ENCODE results near the gene EID3. TPM values are rescaled to one million over a fixed set of nuclear protein-coding genes. Genes with fewer than 3 reads are reported as not detected.

Gene EID3
- polyA plus RNA-seq, 2 of the 4 experiments (the other 2 are of a cell fraction): 6.8 to 12.2 TPM

DNA sequence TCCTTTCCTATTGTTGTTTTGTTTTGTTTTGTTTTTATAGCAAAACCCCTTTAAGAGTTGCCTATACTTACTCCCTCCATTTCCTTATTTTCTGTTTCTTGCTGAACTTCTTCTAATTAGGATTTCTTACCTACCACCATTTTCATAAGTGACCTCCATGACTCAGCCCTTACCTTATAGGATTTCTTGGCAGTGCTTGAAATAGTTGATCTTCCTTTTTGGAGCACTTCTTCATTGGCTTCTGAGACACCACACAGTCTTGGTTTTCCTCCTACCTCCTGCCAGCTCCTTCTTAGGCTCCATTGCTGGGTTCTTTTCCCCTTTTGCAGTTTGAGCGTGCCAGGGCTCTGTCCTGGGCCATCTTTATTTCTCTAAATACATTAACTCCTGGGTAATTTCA lies 23.4 kb upstream of the EID3 start (continued):
- TF ChIP-seq RNF2 (IDR thresholded peaks at IDR 0.05; ENCODE audit: borderline replicate concordance, low read depth) (no peak), HOXB13 (CRISPR knock-in tag; IDR thresholded peaks at IDR 0.05; ENCODE audit: low read depth) (no peak; the same call in 1 of the 2 replicates), RFX5 (IDR thresholded peaks at IDR 0.05) (no peak), ESRRA (IDR thresholded peaks at IDR 0.05; ENCODE audit: borderline replicate concordance, low read length) (no peak), HOXB5 (CRISPR knock-in tag; IDR thresholded peaks at IDR 0.05) (no peak), GATA3 (IDR thresholded peaks at IDR 0.05; ENCODE audit: borderline replicate concordance) (no peak)
- TF ChIP-seq, protein P1, sequence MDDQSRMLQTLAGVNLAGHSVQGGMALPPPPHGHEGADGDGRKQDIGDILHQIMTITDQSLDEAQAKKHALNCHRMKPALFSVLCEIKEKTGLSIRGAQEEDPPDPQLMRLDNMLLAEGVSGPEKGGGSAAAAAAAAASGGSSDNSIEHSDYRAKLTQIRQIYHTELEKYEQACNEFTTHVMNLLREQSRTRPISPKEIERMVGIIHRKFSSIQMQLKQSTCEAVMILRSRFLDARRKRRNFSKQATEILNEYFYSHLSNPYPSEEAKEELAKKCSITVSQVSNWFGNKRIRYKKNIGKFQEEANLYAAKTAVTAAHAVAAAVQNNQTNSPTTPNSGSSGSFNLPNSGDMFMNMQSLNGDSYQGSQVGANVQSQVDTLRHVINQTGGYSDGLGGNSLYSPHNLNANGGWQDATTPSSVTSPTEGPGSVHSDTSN (IDR thresholded peaks at IDR 0.05): no peak

GRCh38 chr12:104280717-104281458 lies 22.7 kb upstream of the EID3 start:
- peak; percentile 68 to 69 for ATAC-seq
- Histone ChIP-seq H3K4me3 (0 out of 3 replicates have a peak overlapping the region, but pooled peaks have one; percentile 1), H3K4me2 (peak overlapping the region; percentile 69), H3K27ac (peak overlapping the region; percentile 82 to 98), H3K9me3 (no peaks in the 10 kb centered on the region), H3K4me1 (peaks cover 85% of the 10 kb centered on the region)
- peak; percentile 78 for FAIRE-seq
- ChIA-PET POLR2A (interaction anchor here (0.9 to 1.5 kb wide), 7 partner anchors 8 to 61 kb away, joined by 3 to 9 read pairs (median 3); partner anchors contain the start of gene EID3), CTCF (interaction anchor here (1.1 to 2.4 kb wide), 4 partner anchors 14 to 65 kb away, joined by 3 to 8 read pairs (median 8); partner anchors contain the start of gene TXNRD1)
- TF ChIP-seq JUNB (IDR thresholded peaks at IDR 0.05) (peak; percentile 98), CHD4 (IDR thresholded peaks at IDR 0.05; ENCODE audit: borderline replicate concordance) (no peak), USF2 (IDR thresholded peaks at IDR 0.05) (no peak), KDM1A (IDR thresholded peaks at IDR 0.05; ENCODE audit: low read depth) (peak; percentile 81), CEBPB (IDR thresholded peaks at IDR 0.05) (peak; percentile 84 to 92), SMC3 (IDR thresholded peaks at IDR 0.05) (0 out of 3 replicates have a peak, but pooled peaks have one; percentile 10), HOXB13 (CRISPR knock-in tag; IDR thresholded peaks at IDR 0.05; ENCODE audit: low read depth) (0 out of 2 replicates have a peak, but pooled peaks have one; percentile 53), RCOR1 (IDR thresholded peaks at IDR 0.05; ENCODE audit: low read depth, low read length) (peak; percentile 85; the same call in 1 of the 2 replicates), RFX5 (IDR thresholded peaks at IDR 0.05) (no peak), CHD2 (IDR thresholded peaks at IDR 0.05; ENCODE audit: low read length, partially characterized antibody) (no peak), ZSCAN20 (CRISPR knock-in tag; IDR thresholded peaks at IDR 0.05) (peak; percentile 66), HOXB5 (CRISPR knock-in tag; IDR thresholded peaks at IDR 0.05) (0 out of 2 replicates have a peak, but pooled peaks have one; percentile 60), CBX2 (IDR thresholded peaks at IDR 0.05; ENCODE audit: borderline replicate concordance, low read depth) (no peak), GATA3 (IDR thresholded peaks at IDR 0.05; ENCODE audit: borderline replicate concordance) (peak; percentile 89; the same call in 1 of the 2 replicates), MAX (IDR thresholded peaks at IDR 0.05) (peak; percentile 41; the same call in 1 of the 2 replicates), EP300 (IDR thresholded peaks at IDR 0.05) (peak; percentile 39 to 54; a peak in 1 of 5 replicates), ATOH8 (CRISPR knock-in tag; IDR thresholded peaks at IDR 0.05; ENCODE audit: low read depth) (0 out of 2 replicates have a peak, but pooled peaks have one; percentile 34), ZNF302 (CRISPR knock-in tag; IDR thresholded peaks at IDR 0.05) (peak; percentile 83; the same call in 1 of the 2 replicates), RARB (CRISPR knock-in tag; IDR thresholded peaks at IDR 0.05) (no peak), FOSL2 (IDR thresholded peaks at IDR 0.05) (peak; percentile 91), FOSL2 (CRISPR knock-in tag; IDR thresholded peaks at IDR 0.05) (peak; percentile 94), EHF (CRISPR knock-in tag; IDR thresholded peaks at IDR 0.05) (no peak), JUN (IDR thresholded peaks at IDR 0.05) (peak; percentile 18 to 73; a peak in 2 of 5 replicates), BHLHE40 (IDR thresholded peaks at IDR 0.05; ENCODE audit: low read depth, low read length) (no peak), FOSB (CRISPR knock-in tag; IDR thresholded peaks at IDR 0.05) (peak; percentile 28; the same call in 1 of the 2 replicates), HEYL (CRISPR knock-in tag; IDR thresholded peaks at IDR 0.05) (no peak), FOXS1 (CRISPR knock-in tag; IDR thresholded peaks at IDR 0.05) (0 out of 2 replicates have a peak, but pooled peaks have one; percentile 11), NR3C1 (IDR thresholded peaks at IDR 0.05) (no peak)
- TF ChIP-seq, protein P2, sequence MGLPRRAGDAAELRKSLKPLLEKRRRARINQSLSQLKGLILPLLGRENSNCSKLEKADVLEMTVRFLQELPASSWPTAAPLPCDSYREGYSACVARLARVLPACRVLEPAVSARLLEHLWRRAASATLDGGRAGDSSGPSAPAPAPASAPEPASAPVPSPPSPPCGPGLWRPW (IDR thresholded peaks at IDR 0.05): no peak
- DNase-seq (ENCODE audit: low read depth in 1 of 2, low spot score in 1 of 2): peak; percentile 67 to 85
- 72% methylated on average over 4 of the region's 4 CpGs for WGBS (ENCODE audit: missing lambda C conversion rate)
